ENCODE data around the gene TMEM256. TPM values are rescaled to one million over a fixed set of nuclear protein-coding genes. Genes with fewer than 3 reads are reported as not detected.

Gene TMEM256
- total and polyA plus RNA-seq, 2 of the 8 experiments (the other 6 are each of a cell fraction or from before 2014, with no cell fraction given), result 97.0 to 350 TPM

- Histone ChIP-seq H2BK120ac (replicated peaks; ENCODE audit: low read depth, low read length) (no peak overlapping the region), H2BK20ac (ENCODE audit: low read length) (no peak overlapping the region), H3K36me3 (ENCODE audit: control insufficient read depth in 2 of 4, insufficient read depth in 4 of 4, low read length in 3 of 4) (no peaks in the 10 kb centered on the region), H3K79me1 (ENCODE audit: low read depth, low read length) (no peaks in the 10 kb centered on the region), H2AK5ac (ENCODE audit: low read depth, low read length) (no peak overlapping the region), H3K27me3 (replicated peaks in 1 of 4; ENCODE audit: control insufficient read depth in 3 of 4, extremely low read depth in 1 of 4, insufficient read depth in 3 of 4, low read length in 3 of 4) (no peaks in the 10 kb centered on the region), H3K27ac (ENCODE audit: low read depth, low read length) (no peak overlapping the region), H3K9ac (replicated peaks in 1 of 4; ENCODE audit: extremely low read depth in 1 of 4, low read depth in 3 of 4, low read length in 3 of 4) (peak overlapping the region in 1 of 4 experiments; percentile 32; a peak in 1 of 7 replicates), H3K79me2 (ENCODE audit: control insufficient read depth in 1 of 2, insufficient read depth in 2 of 2, low read length in 2 of 2) (no peaks in the 10 kb centered on the region), H3K4me3 (ENCODE audit: extremely low read depth in 1 of 4, insufficient read depth in 2 of 4, low read depth in 3 of 4, low read length in 4 of 4) (no peak overlapping the region), H3K4me1 (replicated peaks in 1 of 4; ENCODE audit: control insufficient read depth in 3 of 4, insufficient read depth in 4 of 4, low read length in 3 of 4) (peaks cover 0 to 11% (median 4%) of the 10 kb centered on the region in 4 experiments; a peak in 5 of 7 replicates), H3K4ac (replicated peaks; ENCODE audit: insufficient read length, low read depth, low read length) (peak overlapping the region; percentile 69), H3K56ac (replicated peaks; ENCODE audit: insufficient read length, low read depth, low read length) (no peak overlapping the region), H3K9me3 (ENCODE audit: insufficient read depth in 2 of 2, low read depth in 1 of 2, low read length in 1 of 2) (no peaks in the 10 kb centered on the region), H3K18ac (ENCODE audit: extremely low read depth, low read length) (no peak overlapping the region; the same call in 1 of the 2 replicates), H4K5ac (ENCODE audit: insufficient read length, low read depth, low read length) (no peak overlapping the region), H2BK5ac (ENCODE audit: low read depth, low read length) (no peak overlapping the region), H3K4me2 (ENCODE audit: insufficient read depth in 1 of 2, low read depth in 2 of 2, low read length in 2 of 2) (no peak overlapping the region), H4K20me1 (replicated peaks in 1 of 2; ENCODE audit: control insufficient read depth in 1 of 2, insufficient read depth in 2 of 2, low read length in 2 of 2) (no peaks in the 10 kb centered on the region), H2AFZ (ENCODE audit: low read length) (no peak overlapping the region), H3K23me2 (ENCODE audit: low read depth, low read length) (no peaks in the 10 kb centered on the region), H2BK12ac (ENCODE audit: low read depth, low read length) (peak overlapping the region; percentile 27; the same call in 1 of the 2 replicates), H4K91ac (replicated peaks; ENCODE audit: insufficient read length, low read length) (no peak overlapping the region), H3K14ac (ENCODE audit: insufficient read length) (no peak overlapping the region), H4K8ac (ENCODE audit: extremely low read depth, insufficient read depth, low read length) (0 out of 2 replicates have a peak overlapping the region, but pooled peaks have one; percentile 68), H2BK15ac (ENCODE audit: low read length) (no peak overlapping the region), H3K23ac (ENCODE audit: insufficient read length) (no peak overlapping the region)
- 63% methylated on average over 7 of the region's 8 CpGs; no CpG with 5 or more reads in 1 of the 2 experiments for WGBS, 2 experiments (ENCODE audit: extremely low coverage in 1 of 2, insufficient coverage in 1 of 2, insufficient read length in 1 of 2, insufficient replicate concordance in 2 of 2, low coverage in 1 of 2, low lambda C conversion rate in 2 of 2, missing lambda C conversion rate in 1 of 2)
- POLR2A ChIA-PET (ENCODE audit: partially characterized antibody), result interaction anchor here (0.8 to 2.7 kb wide), 3 partner anchors 12 to 214 kb away, joined by 3 to 10 read pairs (median 3); partner anchors contain the start of gene TMEM95
- FAIRE-seq, result no peak
- TF ChIP-seq TEAD4 (IDR thresholded peaks at IDR 0.05; ENCODE audit: low read depth, low read length) (peak; percentile 54; the same call in 1 of the 2 replicates), CHD1 (IDR thresholded peaks at IDR 0.05; ENCODE audit: low read depth, low read length) (no peak)
- DNase-seq (ENCODE audit: low read depth in 1 of 2, low spot score in 2 of 2), result no peak
- CTCF ChIA-PET (ENCODE audit: partially characterized antibody), result interaction anchor here (1.0 to 1.1 kb wide), 2 partner anchors 11 to 19 kb away, joined by 3 read pairs; no protein-coding TSS in a partner anchor
Measured at GRCh38 chr17:7367083-7367482, 36.8 kb downstream of the TMEM256 start.

Measured in H1 (cell line).